ENCODE data around the gene CPB2.

CPB2 gene

DNA sequence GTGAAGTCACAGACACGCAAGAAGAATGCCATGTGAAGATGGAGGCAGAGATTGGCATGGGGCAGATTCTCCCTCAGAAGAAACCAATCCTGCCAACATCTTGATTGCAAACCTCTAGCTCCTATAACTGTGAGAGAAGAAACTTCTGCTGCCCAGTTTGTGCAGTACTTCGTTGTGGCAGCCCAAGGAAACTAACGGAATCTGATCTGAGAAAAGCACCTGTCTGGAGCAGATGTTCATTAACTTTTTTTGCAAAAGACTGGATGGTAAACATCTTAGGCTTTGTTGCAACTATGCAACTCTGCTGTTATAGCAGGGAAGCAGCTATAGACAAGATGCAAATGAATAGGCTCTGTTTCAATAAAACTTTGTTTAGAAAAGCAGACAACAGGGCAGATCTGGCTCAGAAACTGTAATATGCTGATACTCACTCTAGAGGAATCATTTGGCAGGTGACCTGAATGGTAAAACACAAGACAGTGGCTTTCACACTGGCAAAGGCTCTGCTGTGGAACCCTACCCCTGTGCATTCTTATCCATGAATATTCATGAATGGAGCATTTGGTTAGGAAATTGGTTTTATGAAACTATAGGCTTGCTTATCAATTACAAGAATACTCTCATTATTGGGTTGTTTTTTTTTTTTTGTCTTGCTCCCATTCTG, 25.3 kb upstream of the CPB2 start:
- no peak overlapping the region for H3K27ac ChIP-seq
- CTCF ChIA-PET: interaction anchor here (0.5 kb wide), 1 partner anchor 457 kb away, joined by 4 read pairs; no protein-coding TSS in a partner anchor
- POLR2A ChIA-PET (ENCODE audit: low non-redundant PET): no interaction called here
- TF ChIP-seq, protein P1, sequence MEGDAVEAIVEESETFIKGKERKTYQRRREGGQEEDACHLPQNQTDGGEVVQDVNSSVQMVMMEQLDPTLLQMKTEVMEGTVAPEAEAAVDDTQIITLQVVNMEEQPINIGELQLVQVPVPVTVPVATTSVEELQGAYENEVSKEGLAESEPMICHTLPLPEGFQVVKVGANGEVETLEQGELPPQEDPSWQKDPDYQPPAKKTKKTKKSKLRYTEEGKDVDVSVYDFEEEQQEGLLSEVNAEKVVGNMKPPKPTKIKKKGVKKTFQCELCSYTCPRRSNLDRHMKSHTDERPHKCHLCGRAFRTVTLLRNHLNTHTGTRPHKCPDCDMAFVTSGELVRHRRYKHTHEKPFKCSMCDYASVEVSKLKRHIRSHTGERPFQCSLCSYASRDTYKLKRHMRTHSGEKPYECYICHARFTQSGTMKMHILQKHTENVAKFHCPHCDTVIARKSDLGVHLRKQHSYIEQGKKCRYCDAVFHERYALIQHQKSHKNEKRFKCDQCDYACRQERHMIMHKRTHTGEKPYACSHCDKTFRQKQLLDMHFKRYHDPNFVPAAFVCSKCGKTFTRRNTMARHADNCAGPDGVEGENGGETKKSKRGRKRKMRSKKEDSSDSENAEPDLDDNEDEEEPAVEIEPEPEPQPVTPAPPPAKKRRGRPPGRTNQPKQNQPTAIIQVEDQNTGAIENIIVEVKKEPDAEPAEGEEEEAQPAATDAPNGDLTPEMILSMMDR (conservative IDR thresholded peaks at IDR 0.05; ENCODE audit: low read depth): no peak
- DNase-seq (ENCODE audit: low spot score): no peak

DNA sequence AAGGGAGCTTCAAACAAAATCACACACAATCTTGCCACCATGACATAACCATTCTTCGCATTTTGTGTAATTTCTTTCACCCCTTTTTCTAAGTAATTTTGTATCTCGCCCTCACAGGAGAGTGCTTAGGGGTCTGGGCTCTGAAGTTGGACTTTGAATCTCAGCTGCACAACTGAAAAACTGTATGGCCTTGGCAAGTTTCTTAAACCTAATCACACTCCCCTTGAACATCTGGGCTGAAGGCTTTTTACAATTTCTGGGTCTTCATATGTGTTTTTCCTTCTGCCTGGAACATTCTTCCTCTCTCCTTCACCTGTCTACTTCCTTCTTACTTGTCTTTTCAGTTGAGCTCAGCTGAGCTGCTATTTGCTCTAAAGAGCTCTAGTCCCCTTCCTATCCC, 24.3 kb upstream of the CPB2 start:
- TF ChIP-seq, protein P1 (conservative IDR thresholded peaks at IDR 0.05; ENCODE audit: low read depth): no peak
- ChIA-PET CTCF (no interaction called here), POLR2A (ENCODE audit: low non-redundant PET) (no interaction called here)
- no peak for DNase-seq (ENCODE audit: low spot score)
- H3K27ac ChIP-seq: no peak overlapping the region

DNA sequence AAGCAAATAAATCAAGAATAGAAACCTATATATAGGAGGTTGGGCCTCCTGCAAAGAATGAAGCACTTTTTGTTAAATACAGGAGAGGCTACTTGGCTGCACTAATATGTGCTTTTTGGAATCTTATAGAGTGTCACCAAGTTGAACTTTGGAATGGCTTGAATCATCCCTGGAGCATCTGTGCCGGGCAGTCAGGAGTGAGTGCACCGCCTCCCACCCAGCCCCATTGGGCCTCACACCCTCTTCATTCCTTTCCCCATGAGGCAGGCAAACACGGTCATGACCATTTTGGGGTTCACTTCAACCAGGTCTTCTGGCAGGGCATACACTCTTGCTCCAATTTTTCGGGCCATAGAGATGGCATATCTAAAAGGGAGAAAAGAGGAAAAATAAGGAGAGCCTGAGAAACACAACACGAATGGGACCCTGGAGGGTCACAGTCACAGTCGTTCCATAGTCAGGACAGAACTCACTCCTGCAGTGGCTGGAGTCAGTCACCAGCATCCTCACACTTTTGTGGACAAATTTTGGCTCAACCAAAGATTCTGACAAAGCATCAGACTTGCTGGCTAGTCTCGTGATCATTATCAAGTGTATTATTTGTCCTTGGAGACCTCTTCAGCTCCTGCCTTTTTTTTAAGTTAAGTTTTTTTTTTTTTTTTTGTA, 22.7 kb upstream of the CPB2 start:
- TF ChIP-seq, protein P1 (conservative IDR thresholded peaks at IDR 0.05; ENCODE audit: low read depth): no peak
- ChIA-PET CTCF (interaction anchor here (1.8 kb wide), 1 partner anchor 320 kb away, joined by 8 read pairs; no protein-coding TSS in a partner anchor), POLR2A (ENCODE audit: low non-redundant PET) (no interaction called here)
- no peak overlapping the region for H3K27ac ChIP-seq
- no peak for DNase-seq (ENCODE audit: low spot score)

DNA sequence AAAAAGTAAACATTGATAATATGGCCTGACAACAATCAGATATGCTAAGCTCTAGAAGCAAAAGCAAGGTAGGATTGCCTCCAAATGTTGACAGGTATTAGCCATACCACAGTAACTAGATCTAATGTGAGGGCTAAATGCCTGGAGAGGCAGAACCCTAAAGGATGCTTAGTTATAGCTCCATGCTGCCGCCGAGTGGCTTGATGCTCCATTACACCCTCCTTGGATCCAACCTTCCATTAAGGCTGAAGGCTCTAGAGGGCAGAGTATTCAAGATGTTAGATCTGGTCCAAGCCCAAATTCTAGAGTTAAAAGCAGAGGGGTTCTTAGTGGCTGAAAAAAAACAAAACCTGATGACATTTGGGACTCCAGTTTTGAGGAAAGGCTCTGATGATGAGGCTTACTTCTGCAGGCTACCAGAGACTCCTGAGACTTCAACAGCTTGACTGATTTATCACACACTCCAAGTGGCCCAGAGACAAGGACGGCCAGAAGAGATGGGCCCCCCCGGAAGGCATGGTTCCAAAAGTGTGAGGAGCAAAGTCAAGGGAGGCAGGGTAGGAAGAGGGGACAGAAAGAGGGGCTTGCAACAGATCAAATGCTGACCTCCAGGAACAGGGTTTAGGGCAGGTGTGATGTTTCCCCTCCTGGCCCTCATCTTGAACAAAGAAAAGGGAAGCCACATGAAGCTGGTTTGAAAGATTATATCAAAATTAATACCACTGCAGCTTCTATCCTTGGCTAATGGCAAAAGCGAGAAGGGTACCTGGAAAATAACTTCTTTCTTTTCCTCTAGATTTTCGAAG, 21.9 kb upstream of the CPB2 start:
- TF ChIP-seq, protein P1 (conservative IDR thresholded peaks at IDR 0.05; ENCODE audit: low read depth): peak; percentile 77
- CTCF ChIA-PET: interaction anchor here (0.6 to 1.8 kb wide), 12 partner anchors 12 to 542 kb away, joined by 3 to 8 read pairs (median 4); partner anchors contain the start of gene ZC3H13
- POLR2A ChIA-PET (ENCODE audit: low non-redundant PET): no interaction called here
- DNase-seq (ENCODE audit: low spot score): peak; percentile 72
- no peak overlapping the region for H3K27ac ChIP-seq

DNA sequence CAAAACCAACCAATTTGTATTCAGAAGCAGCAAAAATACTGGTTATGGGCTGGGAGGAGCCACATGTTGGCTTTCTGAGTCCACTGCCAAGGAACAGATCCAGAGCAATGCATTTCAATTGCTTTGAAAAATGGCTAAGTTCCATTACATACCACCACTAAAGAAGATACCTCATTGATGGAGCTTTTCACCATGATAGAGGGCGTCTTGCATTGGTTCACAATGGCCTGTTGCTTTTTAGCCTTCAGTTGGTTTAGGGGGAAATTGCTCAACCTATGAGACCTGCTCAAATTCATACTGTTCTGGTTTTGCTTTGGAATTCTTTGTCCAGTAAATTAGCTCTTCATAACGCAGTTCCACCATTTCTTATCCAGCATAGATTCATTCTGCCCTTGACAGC, 21.2 kb upstream of the CPB2 start:
- H3K27ac ChIP-seq: no peak overlapping the region
- DNase-seq (ENCODE audit: low spot score): no peak

More for the DNA sequence above, 21.2 kb upstream of the CPB2 start:
- ChIA-PET CTCF (interaction anchor here (0.6 to 1.8 kb wide), 13 partner anchors 12 to 822 kb away, joined by 3 to 8 read pairs (median 3); partner anchors contain the start of gene ZC3H13), POLR2A (ENCODE audit: low non-redundant PET) (no interaction called here)
- TF ChIP-seq, protein P1 (conservative IDR thresholded peaks at IDR 0.05; ENCODE audit: low read depth): no peak

All from RWPE1 (cell line).